GM21717 (cell line): Measurements from ENCODE around the gene ITPRIP.

ENCODE experiments used
- ATAC-seq: cut with Tn5 transposase; IDR thresholded peaks from one replicate; pipeline ENCODE4 v1.9.1; 2021; ENCODE audit warnings: mild to moderate bottlenecking, moderate library complexity; ENCODE audit not compliant: unreplicated experiment

Gene ITPRIP

DNA sequence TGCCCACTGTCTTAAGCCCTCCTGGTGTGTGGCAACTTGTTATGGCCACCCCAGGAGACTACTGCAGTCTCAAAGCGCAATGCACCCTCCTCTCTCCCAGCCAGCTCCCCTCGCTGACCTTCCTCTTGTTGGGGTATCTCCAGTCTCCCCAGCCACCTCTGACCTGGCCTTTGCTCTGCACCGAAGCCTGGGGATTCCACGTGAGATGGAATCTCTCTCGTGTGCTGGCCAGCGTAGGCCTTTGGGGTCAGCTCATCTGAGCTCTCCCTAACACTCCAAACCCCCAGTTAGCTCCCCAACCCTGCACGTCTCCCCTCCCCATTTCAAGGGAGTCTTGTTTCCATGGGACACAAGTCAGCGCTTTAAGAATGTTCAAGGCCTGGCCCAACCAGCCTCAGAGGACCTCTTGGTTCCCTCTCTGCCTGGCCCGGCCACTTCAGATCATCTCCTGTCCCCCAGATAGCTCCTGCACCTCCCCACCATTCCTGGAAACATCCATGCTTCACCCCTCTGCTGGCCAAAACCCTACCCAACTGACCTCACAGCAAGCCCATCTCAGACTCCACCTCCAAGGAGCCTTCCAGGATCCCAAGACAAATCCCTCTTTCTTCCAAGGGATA lies 11.2 kb downstream of the ITPRIP start:
- ATAC-seq: no peak

DNA sequence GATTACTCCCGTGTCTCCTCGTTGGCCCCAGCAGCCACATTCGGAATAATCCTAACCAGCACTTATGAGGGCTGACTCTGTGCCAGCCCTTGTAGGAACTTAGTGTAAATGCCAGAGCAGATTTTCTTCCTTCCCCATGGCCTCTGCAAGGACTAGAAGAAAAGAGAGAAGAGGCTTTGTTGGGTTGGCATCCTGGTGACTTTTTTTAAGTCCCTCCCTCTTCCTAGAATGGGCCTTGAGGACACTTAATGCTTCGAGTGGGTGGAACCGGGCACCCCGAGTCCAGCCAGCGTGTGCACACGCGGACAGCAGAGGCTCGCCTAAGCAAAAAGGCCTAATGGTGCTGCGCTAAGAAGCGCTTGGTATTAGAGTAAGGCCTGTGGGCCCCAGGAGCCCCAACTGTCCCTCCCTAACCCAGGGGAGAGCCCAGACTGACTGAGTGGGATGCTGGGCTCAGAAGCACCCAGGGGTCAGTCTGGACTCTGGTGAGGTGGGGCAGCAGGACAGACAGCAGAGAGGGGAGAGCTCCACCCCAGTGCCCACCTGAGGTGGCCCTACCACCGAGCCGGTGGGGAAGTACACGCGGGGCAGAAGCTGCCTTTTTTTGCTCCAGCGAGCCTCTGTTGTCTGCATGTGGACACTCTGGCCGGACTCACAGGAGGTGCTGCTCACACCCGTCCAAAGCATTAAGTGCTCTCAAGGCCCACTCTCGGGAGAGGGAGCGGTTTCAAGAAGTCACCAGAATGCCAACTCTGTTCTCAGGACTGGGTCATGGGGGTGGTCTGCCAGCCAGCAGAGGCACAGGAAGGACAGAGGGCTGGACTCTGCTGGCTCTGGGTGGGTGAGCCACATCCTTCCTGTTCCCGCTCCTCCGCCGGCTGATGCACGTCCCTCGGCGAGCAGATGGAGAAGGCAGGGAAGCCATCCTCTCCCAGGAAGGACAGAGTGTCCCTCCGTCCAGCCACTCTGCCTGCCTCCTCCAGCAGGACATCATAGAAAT lies 12.5 kb downstream of the ITPRIP start:
- ATAC-seq: no peak

DNA sequence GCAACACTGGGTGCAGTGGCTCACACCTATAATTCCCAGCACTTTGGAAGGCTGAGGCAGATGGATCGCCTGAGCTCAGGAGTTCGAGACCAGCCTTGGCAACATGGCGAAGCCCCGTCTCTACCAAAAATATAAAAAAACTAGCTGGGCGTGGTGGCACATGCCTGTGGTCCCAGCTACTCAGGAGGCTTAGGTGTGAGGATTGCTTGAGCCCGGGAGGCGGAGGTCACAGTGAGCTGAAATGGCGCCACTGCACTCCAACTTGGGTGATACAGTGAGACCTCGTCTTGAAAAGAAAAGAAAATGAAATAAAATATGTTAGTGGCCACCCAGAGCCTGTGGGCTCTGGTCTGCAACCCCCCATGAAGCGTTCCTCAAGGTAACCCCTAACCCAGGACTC lies 13.3 kb downstream of the ITPRIP start:
- ATAC-seq: no peak

DNA sequence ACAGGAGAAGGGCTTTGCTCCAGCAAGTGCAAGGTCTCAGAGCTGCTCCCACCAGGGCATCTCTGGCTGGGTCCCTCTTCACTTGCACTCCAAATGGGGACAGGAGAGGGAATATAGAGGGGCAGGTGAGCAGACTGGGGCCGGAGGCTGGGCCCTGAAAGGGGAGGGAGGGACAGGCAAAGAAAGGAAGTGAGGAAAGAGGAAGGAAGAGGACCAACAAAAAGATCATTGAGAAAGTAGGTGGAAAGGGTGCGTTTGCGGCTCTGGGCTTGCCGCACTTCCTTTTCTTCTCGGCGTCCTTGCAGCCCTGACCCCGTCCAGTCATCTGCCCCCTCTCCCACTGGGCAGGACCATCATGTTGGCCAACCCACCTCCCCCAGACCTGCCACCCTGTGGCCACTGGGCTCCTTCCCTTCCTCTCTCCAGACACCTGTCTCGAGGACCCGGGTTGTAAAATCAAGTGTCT lies 14.0 kb downstream of the ITPRIP start:
- no peak for ATAC-seq

DNA sequence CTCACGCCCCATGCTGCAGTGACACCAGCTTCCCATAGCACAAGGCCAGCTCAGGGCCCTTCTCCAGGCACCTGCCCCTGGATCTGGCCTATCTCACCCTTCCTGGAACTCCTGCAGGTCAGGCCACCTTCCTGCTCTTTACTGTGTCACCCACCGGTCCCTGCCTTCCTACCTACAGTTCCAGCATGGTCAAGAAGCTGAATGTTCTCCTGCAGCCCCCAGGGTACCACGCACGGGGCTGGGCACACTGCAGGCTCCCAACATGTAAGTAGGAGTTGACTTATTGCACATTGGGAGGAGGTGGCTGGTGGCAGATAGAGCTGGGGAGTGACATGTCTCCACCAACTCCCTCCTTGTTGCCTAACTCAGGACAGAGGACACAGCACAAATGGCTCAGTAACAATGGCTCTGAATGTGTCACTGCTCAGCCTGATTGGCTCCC lies 14.5 kb downstream of the ITPRIP start:
- no peak for ATAC-seq

DNA sequence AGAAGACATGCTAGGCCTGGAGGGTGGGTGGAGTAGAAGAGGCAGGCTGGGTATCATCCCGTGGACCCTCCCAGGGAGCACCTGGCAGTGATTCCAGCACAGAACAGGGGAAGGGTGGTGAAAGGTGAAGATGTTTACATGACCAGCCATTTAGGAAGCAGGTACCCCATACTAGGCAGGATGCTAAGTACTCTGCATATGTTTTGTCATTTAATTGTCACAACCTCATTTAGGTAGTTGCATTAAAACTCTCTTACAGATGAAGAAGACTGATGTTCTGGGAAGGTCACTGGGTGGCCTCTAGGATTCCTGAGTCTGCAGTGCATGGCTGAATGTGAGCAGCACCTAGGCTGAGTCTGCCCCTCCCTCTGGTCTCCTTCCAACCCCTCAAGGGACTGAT lies 15.2 kb downstream of the ITPRIP start:
- ATAC-seq: no peak

DNA sequence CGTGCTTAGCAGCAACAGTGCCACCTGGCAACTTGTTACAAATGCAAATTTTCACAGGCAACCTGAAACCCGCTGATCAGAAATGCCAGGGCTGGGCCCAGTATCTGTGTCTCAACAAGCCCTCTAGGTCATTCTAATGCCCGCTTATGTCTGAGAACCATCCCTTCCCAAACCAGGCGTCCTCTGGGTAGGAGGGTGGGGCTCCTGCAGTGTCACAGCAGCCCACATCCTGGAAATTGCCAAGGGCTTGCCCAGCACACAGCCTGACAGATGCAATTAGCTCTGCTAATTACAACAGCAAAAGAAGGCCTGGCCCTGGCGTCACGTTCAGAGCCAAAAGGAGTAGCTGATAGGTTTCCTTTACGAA lies 15.9 kb downstream of the ITPRIP start:
- ATAC-seq: peak; percentile 52

DNA sequence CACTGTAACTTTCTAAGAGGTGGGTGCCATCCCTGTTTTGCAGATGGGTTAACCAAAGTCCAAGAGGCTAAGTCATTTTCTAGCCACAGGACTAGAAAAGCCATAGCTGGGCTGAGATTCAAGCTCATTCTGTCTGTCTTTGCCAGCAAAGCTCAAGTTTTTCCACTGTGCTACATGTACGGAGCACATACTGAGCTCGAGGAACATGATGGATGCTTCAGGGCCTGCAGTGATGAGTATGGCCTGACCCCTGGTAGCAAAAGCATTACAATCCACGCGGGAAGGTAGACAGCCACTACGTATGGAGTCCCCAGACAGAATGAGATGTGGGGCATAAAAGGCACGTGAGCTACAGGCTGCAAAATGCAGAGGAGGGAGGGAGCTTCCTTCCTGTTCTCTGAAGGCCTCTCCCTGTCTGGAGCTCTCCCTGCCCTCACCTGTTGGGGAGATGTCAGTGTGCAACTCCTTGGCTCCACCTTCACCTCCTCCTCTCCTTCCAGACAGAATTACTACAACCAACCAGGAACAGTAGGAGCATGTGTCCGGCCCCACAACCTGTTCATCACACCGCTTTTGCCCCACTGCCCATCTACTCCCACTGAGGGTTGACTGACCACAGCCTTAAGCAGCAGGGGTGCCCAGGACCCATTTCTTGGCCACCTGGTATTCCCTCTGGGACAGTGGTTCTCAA lies 16.4 kb downstream of the ITPRIP start:
- ATAC-seq: no peak

DNA sequence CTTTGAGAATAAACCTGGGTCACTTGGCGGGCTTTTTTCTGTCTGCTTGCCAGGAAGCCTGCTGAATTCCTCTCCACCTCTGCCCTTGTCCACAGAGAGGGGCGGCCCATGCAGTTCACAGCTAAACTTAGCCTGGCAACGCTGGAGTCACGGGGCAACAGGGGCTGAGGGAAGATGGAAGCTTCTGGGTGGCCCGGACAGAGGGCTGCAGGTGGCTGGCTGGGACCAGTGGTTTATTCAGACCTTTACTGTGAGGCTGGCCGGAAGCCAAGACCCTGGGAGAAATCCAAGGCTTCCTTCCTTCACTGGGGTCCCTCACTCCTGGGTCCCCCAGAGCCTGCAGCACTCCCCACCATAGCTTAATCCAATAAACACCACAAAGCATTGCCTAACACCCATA lies 17.0 kb downstream of the ITPRIP start:
- ATAC-seq: no peak

DNA sequence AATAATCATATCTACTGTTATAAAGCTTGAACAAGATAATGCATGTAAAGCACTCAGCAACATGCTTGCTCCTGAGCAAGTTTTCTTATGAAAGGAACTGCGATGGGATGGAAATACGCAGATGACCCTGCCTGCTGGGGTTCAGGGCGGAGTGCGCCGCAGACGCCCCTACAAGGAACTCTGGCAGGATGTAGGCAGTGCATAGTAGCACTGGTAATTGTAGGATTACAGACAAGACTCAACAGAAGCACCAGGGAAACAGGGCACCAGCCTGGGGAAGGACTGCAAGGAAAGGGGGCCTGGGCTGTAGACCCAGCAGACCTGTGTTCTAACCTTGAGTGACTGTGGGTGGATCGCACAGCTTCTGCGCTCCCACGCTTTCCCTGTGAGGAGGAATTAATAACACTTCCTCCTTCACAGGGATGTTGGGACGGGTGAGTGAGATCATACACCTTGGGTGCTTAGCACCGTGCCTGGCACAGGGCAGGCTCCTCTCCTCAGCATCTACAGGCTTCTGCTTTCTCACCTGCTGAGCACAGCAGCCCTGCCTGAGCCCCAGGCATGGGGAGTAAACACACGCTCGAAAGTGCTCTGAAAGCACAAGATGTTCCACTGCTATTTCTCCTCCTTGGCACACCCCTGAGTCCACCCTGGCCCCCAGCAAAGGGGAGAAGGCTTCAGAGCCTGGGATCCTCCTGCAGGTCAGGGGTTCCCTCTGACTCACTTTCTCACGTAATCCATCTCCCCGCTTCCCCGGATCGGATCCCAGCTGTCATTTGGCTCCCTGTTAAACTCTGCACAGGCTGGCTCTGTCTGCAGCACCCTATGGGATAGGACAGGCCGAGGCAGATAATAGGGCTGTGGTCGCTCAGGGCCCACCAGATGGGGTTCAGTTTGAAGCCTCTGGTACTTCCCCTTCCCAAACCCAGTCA lies 19.2 kb downstream of the ITPRIP start:
- ATAC-seq: no peak

DNA sequence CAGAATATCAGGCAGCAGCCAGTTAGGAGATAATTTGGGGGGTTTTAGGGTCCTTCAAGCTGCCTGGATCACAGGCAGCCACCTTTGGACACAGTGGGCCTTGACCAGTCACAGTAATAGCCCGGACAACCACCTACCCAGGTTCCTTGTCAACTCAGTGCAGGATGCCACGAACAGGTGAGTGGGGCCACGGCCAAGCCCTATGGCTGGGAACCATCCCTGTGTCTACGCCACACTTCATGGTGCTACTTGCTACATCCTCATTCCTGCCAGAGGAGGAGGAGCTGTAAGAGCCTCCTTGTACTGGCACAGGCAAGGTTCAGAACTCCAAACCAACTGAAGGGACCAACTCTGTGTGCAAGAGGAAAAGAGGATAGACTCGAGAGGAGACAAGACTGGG lies 19.9 kb downstream of the ITPRIP start:
- ATAC-seq: no peak

DNA sequence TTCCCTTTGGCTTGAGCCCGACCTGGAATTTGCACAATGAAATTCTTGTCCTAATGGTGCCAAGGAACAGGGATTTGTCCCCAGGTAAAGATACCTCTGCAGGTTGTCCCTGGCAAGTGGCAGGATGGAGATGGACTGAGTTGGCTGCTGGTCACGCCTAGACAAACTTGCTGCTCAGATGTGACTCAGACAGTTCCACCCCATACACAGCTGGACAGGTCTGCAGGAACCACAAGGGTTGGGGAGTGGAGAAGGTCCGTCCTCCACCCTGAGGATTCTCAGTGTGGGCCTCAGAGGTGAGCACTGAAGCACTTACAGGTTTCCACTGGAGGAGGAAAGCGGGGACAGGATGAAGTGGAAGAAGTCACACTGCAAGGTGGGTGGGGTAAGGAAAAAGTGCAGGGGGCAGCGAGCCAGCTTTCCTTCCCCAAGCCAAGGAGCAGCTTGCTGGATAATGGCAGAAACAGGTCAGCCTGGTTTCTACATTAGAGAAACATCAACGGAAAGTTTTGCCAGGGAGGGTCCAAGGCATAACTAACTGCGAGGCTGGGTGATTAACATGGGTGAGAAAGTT lies 20.5 kb downstream of the ITPRIP start:
- no peak for ATAC-seq

DNA sequence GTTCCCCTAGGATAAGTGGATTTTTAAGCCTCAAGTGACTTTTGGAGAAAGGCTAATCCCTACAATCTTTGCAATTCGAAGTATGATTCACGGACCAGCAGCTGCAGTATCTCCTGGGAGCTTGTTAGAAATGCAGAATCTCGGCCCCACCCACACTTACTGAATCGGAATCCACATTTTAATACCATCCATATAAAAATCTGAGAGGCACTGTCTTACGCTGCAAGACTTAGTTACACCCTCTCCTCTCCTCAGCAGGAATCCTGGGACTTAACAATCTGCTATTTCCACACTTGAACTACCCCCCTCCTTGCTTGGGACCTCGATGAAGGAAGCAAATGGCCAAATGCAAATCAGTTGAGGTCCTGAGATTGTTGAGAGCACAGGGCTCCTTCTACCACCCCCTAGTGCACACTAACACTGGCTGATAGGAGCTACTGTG lies 21.0 kb downstream of the ITPRIP start:
- no peak for ATAC-seq

DNA sequence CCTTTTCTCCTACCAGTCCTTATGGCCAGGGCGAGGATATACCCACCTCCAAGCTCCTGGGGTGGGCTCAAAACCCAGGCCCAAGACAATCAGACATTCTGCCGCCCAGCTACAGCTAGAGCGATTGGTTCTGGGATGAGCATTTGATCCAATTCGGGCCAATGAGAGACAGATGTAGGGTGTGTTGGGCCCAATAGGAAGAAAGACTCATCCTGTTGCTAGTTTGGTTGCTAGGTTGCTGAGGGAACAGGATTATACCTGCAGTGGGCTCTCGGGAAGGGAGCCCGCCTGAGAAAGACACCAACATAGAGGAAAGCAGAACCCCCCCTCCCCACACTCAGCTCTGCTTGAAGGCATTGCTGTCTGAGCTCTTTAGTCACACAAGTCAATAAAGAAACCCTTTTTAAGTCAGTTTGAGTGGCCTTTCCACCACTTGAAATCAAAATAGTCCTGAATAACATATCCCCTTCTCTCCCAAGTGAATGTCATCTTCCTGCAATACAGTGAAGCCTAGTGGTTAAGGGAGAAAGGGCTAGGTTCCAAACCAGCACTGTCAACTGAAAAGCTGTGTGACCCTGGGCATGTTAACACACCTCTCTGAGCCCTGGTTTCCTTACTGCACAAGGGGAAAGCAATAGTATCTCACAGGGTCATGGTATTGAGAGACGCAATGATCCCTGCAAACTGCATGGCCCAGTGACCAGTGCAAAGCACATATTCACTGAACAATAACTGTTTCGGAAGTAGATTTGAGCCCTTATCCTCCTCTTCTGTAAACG lies 21.8 kb downstream of the ITPRIP start:
- no peak for ATAC-seq

DNA sequence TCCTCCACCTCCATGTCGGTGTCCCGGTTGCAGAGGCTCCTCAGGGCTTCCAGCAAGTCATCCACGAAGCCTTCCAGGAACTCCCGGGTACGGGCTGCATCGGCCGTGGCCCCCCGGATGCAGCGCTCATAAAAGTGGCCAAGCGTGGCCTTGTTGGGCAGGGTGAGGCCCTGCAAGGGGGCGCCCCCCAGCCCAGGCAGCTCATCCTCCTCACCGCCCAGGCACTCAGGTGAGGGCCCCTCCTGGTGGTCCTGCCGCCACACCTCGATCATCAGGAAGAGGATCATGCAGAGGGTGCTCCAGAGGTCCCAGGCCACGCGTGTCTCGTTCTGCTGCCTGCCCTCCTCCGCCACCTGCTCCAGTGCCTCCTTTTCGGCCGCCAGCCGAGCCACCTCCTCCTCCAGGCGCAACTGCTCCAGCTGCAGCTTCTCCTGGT lies 22.8 kb downstream of the ITPRIP start:
- ATAC-seq: no peak

DNA sequence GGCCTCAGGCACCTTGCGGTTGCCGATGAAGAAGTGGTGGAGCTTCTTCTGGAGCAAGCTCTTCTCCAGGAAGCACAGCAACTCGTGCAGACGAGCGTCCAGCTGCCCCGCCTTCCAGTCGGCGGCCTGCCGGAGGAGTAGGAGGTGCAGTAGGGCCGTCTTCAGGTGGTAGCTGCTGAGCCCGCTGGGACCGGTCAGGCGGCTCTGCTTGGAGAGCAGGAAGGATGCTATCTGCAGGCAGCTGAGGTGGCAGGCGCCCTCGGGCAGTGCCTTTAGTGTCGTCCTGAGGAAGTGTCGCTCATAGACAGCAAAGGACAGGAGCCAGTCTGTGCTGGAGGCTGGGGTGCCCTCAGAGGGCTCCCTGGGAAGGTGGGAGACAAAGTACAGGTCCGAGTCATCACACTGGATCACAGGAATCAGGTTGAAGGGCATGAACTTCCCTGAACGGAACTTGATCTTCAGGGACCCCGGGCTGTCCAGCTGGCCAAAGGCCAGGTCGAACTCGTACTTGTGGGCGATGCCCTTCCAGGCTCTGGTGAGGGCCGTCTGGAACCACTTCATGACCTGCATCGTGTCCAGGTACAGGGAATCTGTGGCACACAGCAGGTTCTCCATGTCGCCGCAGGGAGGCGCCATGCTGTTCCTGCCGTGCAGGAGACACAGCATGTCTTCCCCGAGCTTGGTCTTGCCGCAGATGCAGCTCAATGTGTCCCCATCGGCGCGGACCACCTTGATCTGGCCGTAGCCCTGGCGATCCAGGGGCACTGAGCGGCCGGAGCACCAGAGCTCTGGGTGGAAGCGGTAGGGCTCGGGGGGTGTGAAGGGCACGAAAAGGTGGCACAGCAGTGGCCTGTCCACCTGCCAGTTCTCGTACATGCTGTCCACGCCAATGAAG lies 23.4 kb downstream of the ITPRIP start:
- ATAC-seq: no peak

DNA sequence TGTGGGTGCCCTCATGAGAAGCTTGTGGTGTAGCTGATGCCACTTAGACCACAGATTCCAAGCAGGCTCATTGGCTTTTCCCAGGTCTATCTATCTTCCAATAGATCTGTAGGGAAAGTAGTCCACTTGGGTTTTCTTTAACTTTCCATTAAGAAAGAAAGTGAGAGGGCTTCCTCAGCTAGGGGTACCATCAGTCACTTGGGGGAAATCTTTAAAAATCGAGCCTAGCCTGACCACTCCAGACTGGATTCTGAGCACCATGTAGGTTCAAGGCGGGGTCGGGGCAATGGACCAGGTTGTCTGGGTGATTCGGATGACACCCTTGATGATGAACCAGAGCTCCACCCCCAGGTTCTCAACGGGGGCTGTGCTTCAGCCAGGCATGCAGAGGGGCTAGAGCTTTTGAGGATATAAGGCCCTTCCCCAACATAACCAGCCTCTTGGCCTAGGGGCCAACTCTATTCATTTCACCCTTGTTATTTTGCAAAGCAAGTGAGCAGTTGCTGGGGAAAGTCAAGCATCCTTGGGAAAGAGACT lies 27.0 kb downstream of the ITPRIP start:
- no peak for ATAC-seq
